ENCODE measurements around the gene PAQR4.
A peak's percentile ranks its signal among the peaks of the same experiment; 100 is the strongest.

DNA sequence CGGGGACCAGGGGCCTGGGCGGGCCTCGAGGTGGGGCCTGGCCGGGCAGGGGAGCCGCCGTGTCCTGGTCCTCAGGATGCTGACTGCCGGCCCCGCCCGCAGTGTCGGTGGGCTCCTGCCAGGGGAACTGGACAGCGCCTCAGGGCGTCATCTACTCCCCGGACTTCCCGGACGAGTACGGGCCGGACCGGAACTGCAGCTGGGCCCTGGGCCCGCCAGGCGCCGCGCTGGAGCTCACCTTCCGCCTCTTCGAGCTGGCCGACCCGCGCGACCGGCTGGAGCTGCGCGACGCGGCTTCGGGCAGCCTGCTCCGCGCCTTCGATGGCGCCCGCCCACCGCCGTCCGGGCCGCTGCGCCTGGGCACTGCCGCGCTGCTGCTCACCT is 2.3 kb upstream of the PAQR4 start:
- TF ChIP-seq, protein P1, sequence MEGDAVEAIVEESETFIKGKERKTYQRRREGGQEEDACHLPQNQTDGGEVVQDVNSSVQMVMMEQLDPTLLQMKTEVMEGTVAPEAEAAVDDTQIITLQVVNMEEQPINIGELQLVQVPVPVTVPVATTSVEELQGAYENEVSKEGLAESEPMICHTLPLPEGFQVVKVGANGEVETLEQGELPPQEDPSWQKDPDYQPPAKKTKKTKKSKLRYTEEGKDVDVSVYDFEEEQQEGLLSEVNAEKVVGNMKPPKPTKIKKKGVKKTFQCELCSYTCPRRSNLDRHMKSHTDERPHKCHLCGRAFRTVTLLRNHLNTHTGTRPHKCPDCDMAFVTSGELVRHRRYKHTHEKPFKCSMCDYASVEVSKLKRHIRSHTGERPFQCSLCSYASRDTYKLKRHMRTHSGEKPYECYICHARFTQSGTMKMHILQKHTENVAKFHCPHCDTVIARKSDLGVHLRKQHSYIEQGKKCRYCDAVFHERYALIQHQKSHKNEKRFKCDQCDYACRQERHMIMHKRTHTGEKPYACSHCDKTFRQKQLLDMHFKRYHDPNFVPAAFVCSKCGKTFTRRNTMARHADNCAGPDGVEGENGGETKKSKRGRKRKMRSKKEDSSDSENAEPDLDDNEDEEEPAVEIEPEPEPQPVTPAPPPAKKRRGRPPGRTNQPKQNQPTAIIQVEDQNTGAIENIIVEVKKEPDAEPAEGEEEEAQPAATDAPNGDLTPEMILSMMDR (IDR thresholded peaks at IDR 0.05): peak in 1 of 6 experiments; percentile 18
- TF ChIP-seq POLR2A (IDR thresholded peaks at IDR 0.05): no peak
